ENCODE data around the gene SLC39A12. TPM values are rescaled to one million over a fixed set of nuclear protein-coding genes. Genes with fewer than 3 reads are reported as not detected.

The SLC39A12 gene
- polyA plus RNA-seq, 1 donor (not counting 4 experiments of a cell fraction or from before 2014, with no cell fraction given) = 0.07 TPM

DNA sequence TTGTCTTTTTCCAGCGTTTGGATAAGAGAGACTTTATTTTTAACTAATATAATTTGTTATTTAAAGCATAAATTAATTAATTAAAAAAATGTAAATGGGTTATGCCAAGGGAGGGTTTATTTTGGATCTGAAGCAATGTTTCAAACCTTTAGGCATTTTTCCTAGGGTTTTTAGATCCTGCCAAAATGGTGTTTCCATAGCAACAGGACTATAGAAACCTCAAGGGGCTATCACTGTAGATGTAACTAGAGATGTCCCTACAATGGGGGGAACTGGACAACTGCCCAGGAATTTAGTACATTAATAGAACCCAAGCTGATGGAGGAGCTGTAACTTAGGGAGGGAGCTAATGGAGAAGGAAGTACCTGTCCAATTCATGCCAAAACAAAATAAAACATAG, 57.3 kb downstream of the SLC39A12 start:
- no peak for FAIRE-seq
- Histone ChIP-seq H3K4me1 (ENCODE audit: control insufficient read depth, extremely low read depth, insufficient read depth, low read length) (peaks cover 10% of the 10 kb centered on the region), H3K27me3 (ENCODE audit: control insufficient read depth, extremely low read depth, insufficient read depth, low read length) (no peaks in the 10 kb centered on the region), H2AFZ (ENCODE audit: control insufficient read depth, low read length) (no peak overlapping the region), H3K79me2 (ENCODE audit: control insufficient read depth, insufficient read depth, low read length) (no peaks in the 10 kb centered on the region), H3K9me3 (ENCODE audit: control insufficient read depth, low read depth, low read length) (no peaks in the 10 kb centered on the region), H3K9ac (ENCODE audit: control insufficient read depth, extremely low read depth, insufficient read depth, low read length) (no peak overlapping the region), H3K36me3 (ENCODE audit: control insufficient read depth in 2 of 2, extremely low read depth in 1 of 2, insufficient read depth in 2 of 2, low read length in 2 of 2) (no peaks in the 10 kb centered on the region), H3K4me3 (ENCODE audit: control insufficient read depth in 2 of 3, extremely low read depth in 1 of 3, insufficient read depth in 2 of 3, low read depth in 1 of 3, low read length in 3 of 3) (no peak overlapping the region), H3K4me2 (ENCODE audit: control insufficient read depth, extremely low read depth, insufficient read depth, low read depth, low read length) (no peak overlapping the region), H3K9me1 (ENCODE audit: control insufficient read depth, extremely low read depth, insufficient read depth, low read length) (no peaks in the 10 kb centered on the region), H3K27ac (ENCODE audit: control insufficient read depth, insufficient read depth, low read length) (no peak overlapping the region), H4K20me1 (ENCODE audit: control insufficient read depth, extremely low read depth, insufficient read depth, low read length) (no peaks in the 10 kb centered on the region)
- no peak for DNase-seq (ENCODE audit: low read depth, low spot score)
- dilution Hi-C loops (cut with MboI; ENCODE audit: extremely low pct_ligation_motif_present, low sequenced_read_pairs) = no loop called here
- TF ChIP-seq EZH2 (IDR thresholded peaks at IDR 0.05; ENCODE audit: low read length) = no peak
- TF ChIP-seq, protein P1, sequence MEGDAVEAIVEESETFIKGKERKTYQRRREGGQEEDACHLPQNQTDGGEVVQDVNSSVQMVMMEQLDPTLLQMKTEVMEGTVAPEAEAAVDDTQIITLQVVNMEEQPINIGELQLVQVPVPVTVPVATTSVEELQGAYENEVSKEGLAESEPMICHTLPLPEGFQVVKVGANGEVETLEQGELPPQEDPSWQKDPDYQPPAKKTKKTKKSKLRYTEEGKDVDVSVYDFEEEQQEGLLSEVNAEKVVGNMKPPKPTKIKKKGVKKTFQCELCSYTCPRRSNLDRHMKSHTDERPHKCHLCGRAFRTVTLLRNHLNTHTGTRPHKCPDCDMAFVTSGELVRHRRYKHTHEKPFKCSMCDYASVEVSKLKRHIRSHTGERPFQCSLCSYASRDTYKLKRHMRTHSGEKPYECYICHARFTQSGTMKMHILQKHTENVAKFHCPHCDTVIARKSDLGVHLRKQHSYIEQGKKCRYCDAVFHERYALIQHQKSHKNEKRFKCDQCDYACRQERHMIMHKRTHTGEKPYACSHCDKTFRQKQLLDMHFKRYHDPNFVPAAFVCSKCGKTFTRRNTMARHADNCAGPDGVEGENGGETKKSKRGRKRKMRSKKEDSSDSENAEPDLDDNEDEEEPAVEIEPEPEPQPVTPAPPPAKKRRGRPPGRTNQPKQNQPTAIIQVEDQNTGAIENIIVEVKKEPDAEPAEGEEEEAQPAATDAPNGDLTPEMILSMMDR (optimal IDR thresholded peaks at IDR 0.05 in 1 of 3, IDR thresholded peaks at IDR 0.05 in 1 of 3, conservative IDR thresholded peaks at IDR 0.05 in 1 of 3; ENCODE audit: extremely low read depth in 1 of 3, insufficient read depth in 2 of 3, low read length in 3 of 3) = no peak

DNA sequence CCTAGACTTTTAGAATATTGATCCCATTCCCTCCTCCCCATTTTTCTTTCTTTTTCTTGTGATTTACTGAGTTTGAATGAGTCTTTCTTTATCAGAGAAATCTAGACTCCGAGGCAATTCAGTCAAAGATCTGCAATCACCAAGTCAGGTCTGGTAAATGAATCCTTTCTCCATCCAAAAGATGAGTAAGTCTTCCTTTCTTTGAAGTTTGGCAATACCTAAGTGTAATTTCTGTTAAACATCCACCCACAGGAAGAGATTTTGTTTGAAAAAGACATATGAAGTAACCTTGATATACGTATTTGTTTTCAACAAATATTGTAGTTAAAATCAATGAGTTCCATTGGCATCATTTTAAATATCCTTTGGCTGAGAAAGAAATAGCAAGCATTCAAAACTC, 58.3 kb downstream of the SLC39A12 start:
- FAIRE-seq (peak; percentile 80), DNase-seq (ENCODE audit: low read depth, low spot score) (no peak)
- Histone ChIP-seq H3K4me2 (ENCODE audit: control insufficient read depth, extremely low read depth, insufficient read depth, low read depth, low read length) (peak overlapping the region; percentile 66), H3K4me1 (ENCODE audit: control insufficient read depth, extremely low read depth, insufficient read depth, low read length) (peaks cover 10% of the 10 kb centered on the region), H3K27ac (ENCODE audit: control insufficient read depth, insufficient read depth, low read length) (peak overlapping the region; percentile 47), H3K9me3 (ENCODE audit: control insufficient read depth, low read depth, low read length) (no peaks in the 10 kb centered on the region), H3K79me2 (ENCODE audit: control insufficient read depth, insufficient read depth, low read length) (no peaks in the 10 kb centered on the region), H4K20me1 (ENCODE audit: control insufficient read depth, extremely low read depth, insufficient read depth, low read length) (no peaks in the 10 kb centered on the region), H3K9me1 (ENCODE audit: control insufficient read depth, extremely low read depth, insufficient read depth, low read length) (no peaks in the 10 kb centered on the region), H3K36me3 (ENCODE audit: control insufficient read depth in 2 of 2, extremely low read depth in 1 of 2, insufficient read depth in 2 of 2, low read length in 2 of 2) (no peaks in the 10 kb centered on the region), H3K9ac (ENCODE audit: control insufficient read depth, extremely low read depth, insufficient read depth, low read length) (no peak overlapping the region), H2AFZ (ENCODE audit: control insufficient read depth, low read length) (peak overlapping the region; percentile 69), H3K27me3 (ENCODE audit: control insufficient read depth, extremely low read depth, insufficient read depth, low read length) (no peaks in the 10 kb centered on the region), H3K4me3 (ENCODE audit: control insufficient read depth in 2 of 3, extremely low read depth in 1 of 3, insufficient read depth in 2 of 3, low read depth in 1 of 3, low read length in 3 of 3) (peak overlapping the region in 1 of 3 experiments; percentile 18)
- dilution Hi-C loops (cut with MboI; ENCODE audit: extremely low pct_ligation_motif_present, low sequenced_read_pairs) = no loop called here
- TF ChIP-seq, protein P1 (optimal IDR thresholded peaks at IDR 0.05 in 1 of 3, IDR thresholded peaks at IDR 0.05 in 1 of 3, conservative IDR thresholded peaks at IDR 0.05 in 1 of 3; ENCODE audit: extremely low read depth in 1 of 3, insufficient read depth in 2 of 3, low read length in 3 of 3) = no peak
- TF ChIP-seq EZH2 (IDR thresholded peaks at IDR 0.05; ENCODE audit: low read length) = no peak

All from keratinocyte (primary cell).